Gastrocnemius medialis (tissue), 4 donors: ENCODE results near the gene AK2. TPM values are rescaled to one million over a fixed set of nuclear protein-coding genes. Genes with fewer than 3 reads are reported as not detected.

Source experiments
- ATAC-seq, 2 donors: fragments of 150-250 bp; one replicate each; pipeline ENCODE4 v1.9.1; 2016
- DNase-seq, 2 donors: peaks; one replicate each; pipeline ENCODE4 v3.0.0-alpha.2; 2019
- H3K27ac ChIP-seq, 4 donors: fragments of 200-600 bp; sonication (generic); 1 replicate in 1 of 4; 2 replicates in 3 of 4; pipeline ENCODE4 v1.5.1; 2016 to 2018; ENCODE audit warnings: mild to moderate bottlenecking in 2 of 4, moderate library complexity in 1 of 4
- H3K27me3 ChIP-seq, 3 donors: fragments of 200-600 bp; sonication (generic) in 2 of 3; 1 replicate in 1 of 3; 2 replicates in 2 of 3; pipeline versions ENCODE4 v1.5.1 to v1.6.0; 2016 to 2019; ENCODE audit warnings: mild to moderate bottlenecking in 1 of 3, moderate library complexity in 1 of 3
- H3K36me3 ChIP-seq, 2 donors: fragments of 200-600 bp; sonication (generic) in 1 of 2; one replicate each; pipeline ENCODE4 v1.5.1; 2017 to 2018
- H3K4me1 ChIP-seq, 2 donors: fragments of 200-600 bp; sonication (generic) in 1 of 2; one replicate each; pipeline ENCODE4 v1.5.1; 2016 to 2017; ENCODE audit warnings: mild to moderate bottlenecking in 2 of 2
- H3K4me3 ChIP-seq, 4 donors: fragments of 200-600 bp; sonication (generic) in 3 of 4; 1 replicate in 1 of 4; 2 replicates in 3 of 4; pipeline ENCODE4 v1.5.1; 2016 to 2019; ENCODE audit warnings: mild to moderate bottlenecking in 2 of 4
- H3K9me3 ChIP-seq, 3 donors: fragments of 200-600 bp; sonication (generic) in 2 of 3; 1 replicate in 1 of 3; 2 replicates in 2 of 3; pipeline ENCODE4 v1.5.1; 2016 to 2019
- CTCF ChIP-seq, 5 experiments: fragments of 450-650 bp in 3 of 5; fragments of 200-600 bp in 2 of 5; sonication (generic) in 2 of 5; IDR thresholded peaks in 4 of 5; conservative IDR thresholded peaks in 1 of 5; 1 replicate in 4 of 5; 2 replicates in 1 of 5; pipeline ENCODE4 v1.5.1; 2016 to 2019; ENCODE audit warnings: antibody characterized with exemption in 5 of 5, mild to moderate bottlenecking in 3 of 5, moderate library complexity in 3 of 5
- POLR2A ChIP-seq, 2 donors: fragments of 450-650 bp; IDR thresholded peaks; one replicate each; pipeline ENCODE4 v1.6.1; 2017; ENCODE audit warnings: antibody characterized with exemption in 2 of 2, mild to moderate bottlenecking in 2 of 2, moderate library complexity in 2 of 2
- in situ Hi-C, 4 donors: fragments of 200-750 bp; cut with MboI; loops; one replicate each; pipeline versions ENCODE4 v1.15.0 to v1.8.0; 2017; ENCODE audit warnings: low sequenced_read_pairs in 4 of 4
- intact Hi-C: fragments of 100-400 bp; cut with DNase I; formaldehyde crosslinking; loops from one replicate; pipeline ENCODE4 v1.15.1; 2023; ENCODE audit warnings: low total_unique reads
- total RNA-seq, 4 donors: library from RNA; depleted of rRNA; stranded (reverse); fragments of >200 nt; gene quantifications; one replicate each; pipeline versions ENCODE4 v1.1.0 to v1.2.3, GENCODE V29; 2016

AK2 gene
- total RNA-seq, 4 donors from 2014 or later = 125 to 261 (median 152) TPM

GRCh38 chr1:32984455-32985171 is 52.1 kb downstream of the AK2 start:
- no peak for ATAC-seq
- H3K27me3 ChIP-seq = no peaks in the 10 kb centered on the region
- intact Hi-C loops = no loop called here

GRCh38 chr1:32984090-32984454 is 52.6 kb downstream of the AK2 start:
- Histone ChIP-seq H3K36me3 (no peaks in the 10 kb centered on the region), H3K4me1 (peaks cover 12 to 14% of the 10 kb centered on the region in 2 donors), H3K27ac (no peak overlapping the region), H3K27me3 (no peaks in the 10 kb centered on the region), H3K4me3 (no peak overlapping the region), H3K9me3 (no peaks in the 10 kb centered on the region)
- TF ChIP-seq POLR2A (IDR thresholded peaks at IDR 0.05) (no peak), CTCF (IDR thresholded peaks at IDR 0.05 in 4 of 5, conservative IDR thresholded peaks at IDR 0.05 in 1 of 5) (no peak)
- ATAC-seq = no peak
- in situ Hi-C loops (no loop called here), intact Hi-C loops (no loop called here)
- DNase-seq = no peak

More at GRCh38 chr1:32984455-32985171, 52.1 kb downstream of the AK2 start:
- Histone ChIP-seq H3K36me3 (no peaks in the 10 kb centered on the region), H3K27ac (no peak overlapping the region), H3K9me3 (no peaks in the 10 kb centered on the region), H3K4me1 (peaks cover 17 to 19% of the 10 kb centered on the region in 2 donors), H3K4me3 (no peak overlapping the region)
- DNase-seq = no peak
- in situ Hi-C loops = no loop called here
- TF ChIP-seq CTCF (IDR thresholded peaks at IDR 0.05 in 4 of 5, conservative IDR thresholded peaks at IDR 0.05 in 1 of 5) (no peak), POLR2A (IDR thresholded peaks at IDR 0.05) (no peak)

- TF ChIP-seq POLR2A (IDR thresholded peaks at IDR 0.05) = no peak
- no peak for TF ChIP-seq CTCF (IDR thresholded peaks at IDR 0.05 in 4 of 5, conservative IDR thresholded peaks at IDR 0.05 in 1 of 5)
- Histone ChIP-seq H3K4me1 (peaks cover 4% of the 10 kb centered on the region in 2 donors), H3K9me3 (no peaks in the 10 kb centered on the region), H3K27me3 (no peaks in the 10 kb centered on the region), H3K4me3 (no peak overlapping the region), H3K27ac (no peak overlapping the region), H3K36me3 (no peaks in the 10 kb centered on the region)
- no peak for DNase-seq
- ATAC-seq = no peak
- in situ Hi-C loops = no loop called here
- intact Hi-C loops = no loop called here
Observed at GRCh38 chr1:32983020-32983419, 53.7 kb downstream of the AK2 start.

- intact Hi-C loops (no loop called here), in situ Hi-C loops (no loop called here)
- peak overlapping the region; percentile 24 to 62 (median 58) for H3K27ac ChIP-seq
- H3K27me3 ChIP-seq = no peaks in the 10 kb centered on the region
- peaks cover 4% of the 10 kb centered on the region in 2 donors for H3K4me1 ChIP-seq
- peak; percentile 56 to 64 for ATAC-seq
- no peaks in the 10 kb centered on the region for H3K36me3 ChIP-seq
- TF ChIP-seq CTCF (IDR thresholded peaks at IDR 0.05 in 4 of 5, conservative IDR thresholded peaks at IDR 0.05 in 1 of 5) = no peak
- TF ChIP-seq POLR2A (IDR thresholded peaks at IDR 0.05) = peak; percentile 14 to 40
- DNase-seq = peak in 1 of 2 donors; percentile 28
- no peak overlapping the region for H3K4me3 ChIP-seq
- H3K9me3 ChIP-seq = no peaks in the 10 kb centered on the region
Observed at GRCh38 chr1:32981003-32981901, 55.4 kb downstream of the AK2 start.
